Epithelial cell of proximal tubule (primary cell): ENCODE data around the gene ITPR1. TPM values are rescaled to one million over a fixed set of nuclear protein-coding genes. Genes with fewer than 3 reads are reported as not detected.

ENCODE experiments used
- DNase-seq: peaks from one replicate; pipeline ENCODE4 v3.0.0-alpha.2; 2011; ENCODE audit warnings: low read depth
- H3K4me3 ChIP-seq: 2 replicates; pipeline ENCODE4 v1.5.1; 2011; ENCODE audit warnings: low read depth, mild to moderate bottlenecking, low read length
- CTCF ChIP-seq: conservative IDR thresholded peaks from 2 replicates; pipeline ENCODE4 v1.5.1; 2012; ENCODE audit warnings: low read depth, mild to moderate bottlenecking, low read length
- total RNA-seq: library from RNA; depleted of rRNA; stranded (reverse); fragments of >200 nt; gene quantifications from 2 replicates; pipeline ENCODE4 v1.2.3, GENCODE V29; 2015

Gene ITPR1
- total RNA-seq, 1 donor from 2014 or later, result 4.6 TPM

- no peak for DNase-seq
- no peak for TF ChIP-seq CTCF
- H3K4me3 ChIP-seq, result no peak overlapping the region
Measured at GRCh38 chr3:4785551-4785950, 292.4 kb downstream of the ITPR1 start.

GRCh38 chr3:4786431-4786830 is 293.3 kb downstream of the ITPR1 start:
- no peak overlapping the region for H3K4me3 ChIP-seq
- no peak for DNase-seq
- no peak for TF ChIP-seq CTCF

GRCh38 chr3:4791358-4791757 is 298.2 kb downstream of the ITPR1 start:
- H3K4me3 ChIP-seq, result no peak overlapping the region
- DNase-seq, result no peak
- no peak for TF ChIP-seq CTCF

GRCh38 chr3:4793311-4793710 is 300.2 kb downstream of the ITPR1 start:
- TF ChIP-seq CTCF, result no peak
- DNase-seq, result no peak
- H3K4me3 ChIP-seq, result no peak overlapping the region

- no peak overlapping the region for H3K4me3 ChIP-seq
- no peak for TF ChIP-seq CTCF
- no peak for DNase-seq
Measured at GRCh38 chr3:4794331-4794730, 301.2 kb downstream of the ITPR1 start.

- TF ChIP-seq CTCF, result no peak
- no peak for DNase-seq
- no peak overlapping the region for H3K4me3 ChIP-seq
Measured at GRCh38 chr3:4794798-4795197, 301.6 kb downstream of the ITPR1 start.

- DNase-seq, result no peak
- no peak overlapping the region for H3K4me3 ChIP-seq
- no peak for TF ChIP-seq CTCF
Measured at GRCh38 chr3:4795905-4796304, 302.8 kb downstream of the ITPR1 start.
